Stimulated activated CD8-positive, alpha-beta memory T cell treated with anti-CD3 and anti-CD28 coated beads, Interleukin-4, amount 100 ng/mL, for 48 hours (primary cell): ENCODE results near the gene CCDC74A.
A peak's percentile ranks its signal among the peaks of the same experiment; 100 is the strongest.
"Not testable (repeated sequence)": the region's sequence is repeated elsewhere in the genome, so short reads cannot be mapped to it uniquely, and the experiment has no call there.

Experiments
- DNase-seq: peaks from one replicate; pipeline ENCODE4 v3.0.0-alpha.2; 2020

Gene CCDC74A

GRCh38 chr2:131527131-131528001 lies at the start of gene CCDC74A:
CCDC74A (plus strand) TSS chr2:131527888; CDS start chr2:131527971, 83 bp downstream.
- peak; percentile 84 for DNase-seq

- not testable (repeated sequence) for DNase-seq
Measured at GRCh38 chr2:131478074-131478849, 49.4 kb upstream of the CCDC74A start.

GRCh38 chr2:131478850-131479461 lies 48.7 kb upstream of the CCDC74A start:
- DNase-seq, result not testable (repeated sequence)

- DNase-seq, result not testable (repeated sequence)
Measured at GRCh38 chr2:131480351-131480750, 47.3 kb upstream of the CCDC74A start.

- DNase-seq, result not testable (repeated sequence)
Measured at GRCh38 chr2:131482506-131483155, 45.1 kb upstream of the CCDC74A start.

- DNase-seq, result not testable (repeated sequence)
Measured at GRCh38 chr2:131483981-131484820, 43.5 kb upstream of the CCDC74A start.

GRCh38 chr2:131484906-131485460 lies 42.7 kb upstream of the CCDC74A start:
- DNase-seq, result not testable (repeated sequence)

- DNase-seq, result not testable (repeated sequence)
Measured at GRCh38 chr2:131486201-131486902, 41.3 kb upstream of the CCDC74A start.

- DNase-seq, result no peak
Measured at GRCh38 chr2:131488306-131489205, 39.1 kb upstream of the CCDC74A start.

- DNase-seq, result peak; percentile 46
Measured at GRCh38 chr2:131490616-131491468, 36.8 kb upstream of the CCDC74A start.

GRCh38 chr2:131491469-131491836 lies 36.2 kb upstream of the CCDC74A start:
- DNase-seq, result not testable (repeated sequence)

GRCh38 chr2:131492015-131492417 lies 35.7 kb upstream of the CCDC74A start, which contains the start of gene MZT2A:
MZT2A (minus strand) TSS chr2:131492397; CDS start chr2:131492376, 21 bp downstream.
- DNase-seq, result not testable (repeated sequence)

GRCh38 chr2:131492418-131493198 lies 35.1 kb upstream of the CCDC74A start:
- peak; percentile 98 for DNase-seq

- no peak for DNase-seq
Measured at GRCh38 chr2:131493199-131493968, 34.3 kb upstream of the CCDC74A start.

GRCh38 chr2:131495506-131495905 lies 32.2 kb upstream of the CCDC74A start:
- DNase-seq, result not testable (repeated sequence)

GRCh38 chr2:131498321-131498973 lies 29.2 kb upstream of the CCDC74A start:
- peak; percentile 39 for DNase-seq
